Activated CD4-positive, alpha-beta T cell treated with anti-CD3 and anti-CD28 coated beads, Interleukin-10, Interleukin-2, amounts not matched to agents 100 ng/mL and 50 ng/mL, durations not matched to agents 16 hours and 8 hours (primary cell): Measurements from ENCODE around the gene KICS2.
A peak's percentile ranks its signal among the peaks of the same experiment; 100 is the strongest.
"Not testable (repeated sequence)": the region's sequence is repeated elsewhere in the genome, so short reads cannot be mapped to it uniquely, and the experiment has no call there.

Source experiments
- DNase-seq: peaks from one replicate; pipeline ENCODE4 v3.0.0-alpha.2; 2020

Gene KICS2

DNA sequence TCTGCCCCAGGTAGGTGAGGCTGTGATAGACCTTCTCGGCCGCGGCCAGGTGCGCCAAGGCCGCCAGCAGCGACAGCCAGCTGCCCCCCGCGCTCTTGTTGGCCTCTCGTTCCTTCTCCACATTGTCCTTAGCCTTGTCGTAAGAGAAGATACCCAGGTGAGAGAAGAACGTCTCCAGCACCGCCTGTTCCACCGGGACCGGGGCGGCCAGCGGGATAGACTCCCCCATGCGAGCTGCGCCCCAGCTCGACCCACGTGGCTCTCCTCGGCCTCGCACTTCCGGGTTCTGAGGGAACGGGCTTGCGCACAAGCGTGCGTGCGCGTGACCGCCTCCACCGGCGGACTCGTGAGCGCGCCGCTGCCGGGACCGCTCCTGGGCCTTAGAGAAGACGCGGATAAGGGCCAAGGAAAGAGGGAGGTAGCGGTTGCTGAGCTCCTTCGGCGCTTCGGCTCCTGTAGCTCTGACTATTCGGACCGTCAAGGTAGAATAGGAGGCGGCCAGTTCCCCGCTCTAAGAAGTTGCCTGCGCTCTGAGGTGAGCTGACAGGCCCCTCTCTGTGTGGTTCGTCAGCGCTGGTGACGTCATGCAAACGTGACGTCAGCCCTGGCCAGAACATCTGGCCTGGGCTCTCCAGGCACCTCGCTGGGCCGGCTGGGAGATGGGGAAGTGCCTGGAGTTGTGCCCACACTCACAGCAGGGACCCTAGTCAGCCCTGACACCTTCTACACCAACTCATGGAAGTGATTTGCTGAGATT is at the start of gene KICS2:
Gene KICS2 (minus strand): TSS at position 288 of the 757 bp plus-strand sequence. CDS start 59 bp downstream, at position 229.
- peak; percentile 94 for DNase-seq

DNA sequence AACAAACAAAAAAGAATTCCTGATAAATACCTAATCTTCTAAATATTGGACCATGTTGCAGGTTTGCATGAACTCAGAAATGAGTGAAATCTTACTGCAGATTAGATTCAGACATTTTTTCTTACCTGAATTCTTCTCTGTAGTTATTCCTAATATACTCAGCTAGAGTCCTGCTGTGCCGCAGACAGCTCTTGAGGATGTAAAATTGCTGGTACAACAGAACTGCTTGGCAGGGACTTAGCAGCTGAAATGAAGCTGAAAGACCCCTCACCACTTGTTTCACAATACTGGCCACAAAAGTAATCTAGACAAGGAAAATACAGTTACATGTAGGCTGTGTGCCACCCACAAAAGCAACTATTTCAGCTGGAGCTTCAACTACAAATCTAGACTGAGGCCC is 48.3 kb upstream of the KICS2 start:
- no peak for DNase-seq

DNA sequence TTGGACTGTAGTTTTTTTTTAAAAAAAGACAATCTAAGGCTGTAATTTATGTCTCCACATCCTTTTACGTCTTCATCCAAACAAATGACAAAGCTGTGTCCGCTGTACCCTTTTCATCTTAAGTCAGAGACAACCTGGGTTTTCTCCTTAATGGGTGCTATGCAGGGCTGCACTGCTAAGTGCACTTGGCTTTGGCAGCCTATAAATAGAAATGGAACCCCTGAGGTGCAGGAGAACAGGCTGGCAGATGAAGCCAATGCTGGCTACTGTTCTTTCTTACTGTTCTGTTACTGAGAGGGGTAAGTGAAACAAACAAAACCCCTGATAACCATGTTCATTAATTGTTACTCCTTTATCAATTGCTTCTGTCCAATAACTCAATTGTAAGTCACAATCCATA is 47.1 kb upstream of the KICS2 start:
- DNase-seq = no peak

DNA sequence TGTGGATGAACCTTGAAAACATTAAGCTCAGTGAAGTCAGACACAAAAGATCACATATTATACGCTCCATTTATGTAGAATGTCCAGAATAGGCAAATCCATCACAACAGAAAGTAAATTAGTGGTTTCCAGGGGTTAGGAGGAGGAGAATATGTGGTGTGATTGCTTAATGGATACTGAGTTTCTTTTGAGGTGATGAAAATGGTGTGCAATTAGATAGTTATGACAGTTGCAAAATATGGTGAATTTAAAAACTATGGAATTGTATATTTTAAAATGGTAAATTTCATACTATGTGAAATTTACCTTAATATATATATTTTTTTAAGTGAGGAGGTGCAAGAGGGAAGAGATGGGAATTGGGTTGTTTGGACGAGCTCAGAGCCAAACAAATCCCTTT is 46.3 kb upstream of the KICS2 start:
- no peak for DNase-seq

GRCh38 chr12:64265839-64266238 is 43.7 kb upstream of the KICS2 start:
- DNase-seq = no peak

GRCh38 chr12:64261813-64262212 is 39.7 kb upstream of the KICS2 start:
- no peak for DNase-seq

DNA sequence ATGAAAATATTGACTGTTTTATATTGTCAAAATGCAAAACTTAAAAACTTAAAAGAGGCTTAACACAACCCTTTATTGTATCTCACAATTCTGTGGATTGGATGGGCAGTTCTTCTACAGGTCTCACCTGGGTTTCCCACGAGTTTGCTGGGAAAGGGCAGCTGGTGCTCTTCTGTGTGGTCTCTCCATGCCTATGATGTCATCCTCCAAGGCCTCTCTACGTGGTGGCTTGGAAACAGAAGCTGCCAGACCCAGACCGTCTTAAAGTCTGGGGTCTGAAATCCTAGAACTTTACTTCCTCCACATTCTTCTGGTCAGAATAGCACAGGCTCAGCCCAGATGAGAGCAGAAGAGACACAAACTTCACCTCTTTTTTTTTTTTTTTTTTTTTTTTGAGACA is 36.5 kb upstream of the KICS2 start:
- DNase-seq = no peak

DNA sequence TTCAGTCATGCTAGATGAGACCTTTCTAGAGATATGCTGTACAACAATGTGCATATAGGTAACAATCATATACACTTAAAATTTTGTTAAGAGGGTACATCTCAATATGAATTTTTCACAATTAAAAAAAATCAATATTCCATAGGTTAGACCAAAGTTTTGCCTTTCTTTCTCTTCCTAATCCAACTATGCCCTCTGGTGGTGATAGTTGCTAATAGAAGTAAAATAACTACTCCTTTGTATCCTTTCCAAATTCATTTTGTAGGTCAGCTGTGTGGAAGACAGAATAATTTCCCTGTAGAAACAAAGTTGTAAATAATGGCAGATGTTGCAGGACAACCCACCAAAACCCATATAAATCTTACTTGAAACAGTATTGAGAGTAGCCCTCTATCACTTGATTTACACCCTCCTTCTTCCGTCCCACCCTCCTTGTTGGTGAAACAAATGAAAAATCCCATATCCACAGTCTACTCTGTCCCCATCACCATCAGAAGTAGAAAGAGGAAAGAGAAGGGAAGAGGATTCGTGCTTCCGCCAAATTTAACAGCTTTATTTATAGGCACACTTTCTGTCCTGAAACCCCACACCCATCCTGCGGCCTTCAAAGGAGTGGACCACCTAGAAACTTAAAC is 34.2 kb upstream of the KICS2 start:
- DNase-seq = peak; percentile 47

GRCh38 chr12:64255249-64255648 is 33.2 kb upstream of the KICS2 start:
- DNase-seq = no peak

DNA sequence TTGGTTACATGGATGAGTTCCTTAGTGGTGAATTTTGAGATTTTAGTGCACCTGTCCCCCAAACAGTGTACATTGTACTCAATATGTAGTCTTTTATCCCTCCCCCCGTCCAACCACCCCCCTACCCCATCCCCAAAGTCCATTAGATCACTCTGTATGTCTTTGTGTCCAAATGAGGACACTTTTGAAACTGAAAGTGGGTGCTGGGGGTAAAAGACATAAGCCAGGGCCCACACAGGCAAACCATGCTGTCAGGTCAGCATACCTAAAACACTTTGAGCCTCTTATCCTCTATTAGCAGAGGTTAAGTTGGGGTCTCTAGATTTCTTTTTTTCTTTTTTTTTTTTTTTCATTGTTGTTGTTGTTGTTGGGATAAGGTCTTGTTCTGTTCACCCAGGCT is 31.3 kb upstream of the KICS2 start:
- no peak for DNase-seq

- no peak for DNase-seq
Observed at GRCh38 chr12:64252681-64253080, 30.6 kb upstream of the KICS2 start.

DNA sequence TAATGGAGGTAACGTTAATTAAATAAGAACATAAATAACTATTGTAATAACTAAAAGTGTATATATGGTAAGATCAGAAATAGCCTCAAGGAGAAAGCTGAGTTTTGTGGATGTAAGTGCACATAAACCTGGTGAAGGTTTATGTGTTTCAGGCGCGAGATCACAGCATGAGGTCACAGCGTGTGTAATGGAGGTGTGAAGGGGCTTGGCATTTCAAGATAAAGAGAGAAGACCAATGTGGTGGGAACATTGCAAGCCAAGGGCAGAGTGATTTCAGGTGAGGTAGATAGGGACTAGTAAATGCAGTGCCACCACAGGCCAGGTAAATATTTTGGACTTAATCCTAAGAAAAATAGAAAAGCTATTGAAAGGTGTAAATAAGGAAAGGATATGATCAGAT is 21.7 kb upstream of the KICS2 start:
- no peak for DNase-seq

DNA sequence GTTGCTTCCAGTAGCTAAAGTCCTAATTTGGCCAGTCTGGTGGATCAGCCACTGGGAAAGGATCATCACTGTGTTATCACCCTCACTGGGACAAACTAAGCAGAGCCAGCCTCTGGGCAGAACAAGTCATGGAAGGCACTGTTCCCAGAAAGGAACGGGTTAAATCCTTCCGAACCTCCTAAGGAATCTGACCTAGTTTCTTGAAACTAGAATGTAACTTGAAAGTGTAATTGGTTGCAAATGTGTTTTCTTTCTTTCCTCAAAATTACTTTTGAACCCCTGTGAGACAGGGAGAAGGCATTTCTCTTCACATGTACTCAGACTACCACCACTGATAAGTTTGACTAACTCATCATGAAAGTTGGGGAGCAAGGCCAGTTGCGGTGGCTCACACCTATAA is 18.7 kb upstream of the KICS2 start:
- no peak for DNase-seq

GRCh38 chr12:64237382-64237781 is 15.3 kb upstream of the KICS2 start:
- no peak for DNase-seq

DNA sequence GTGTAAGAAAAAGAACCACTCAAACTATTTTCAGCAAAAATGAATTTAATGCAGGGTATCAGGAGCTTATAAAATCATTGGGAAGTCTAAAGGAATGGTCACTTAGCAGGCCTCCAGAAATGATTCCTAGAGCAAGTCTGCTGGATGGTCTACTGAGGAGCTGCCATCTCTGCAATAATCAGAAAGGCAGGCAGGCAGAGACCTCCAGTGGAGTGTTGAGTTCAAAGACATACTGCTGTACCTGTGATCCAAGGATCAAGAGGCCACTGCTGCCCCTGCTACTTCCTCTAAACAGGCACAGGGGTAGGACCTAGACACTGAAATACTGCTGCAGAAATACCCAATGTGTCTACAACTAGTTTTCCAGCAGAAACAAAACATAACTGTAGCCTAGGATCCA is 14.5 kb upstream of the KICS2 start:
- no peak for DNase-seq

DNA sequence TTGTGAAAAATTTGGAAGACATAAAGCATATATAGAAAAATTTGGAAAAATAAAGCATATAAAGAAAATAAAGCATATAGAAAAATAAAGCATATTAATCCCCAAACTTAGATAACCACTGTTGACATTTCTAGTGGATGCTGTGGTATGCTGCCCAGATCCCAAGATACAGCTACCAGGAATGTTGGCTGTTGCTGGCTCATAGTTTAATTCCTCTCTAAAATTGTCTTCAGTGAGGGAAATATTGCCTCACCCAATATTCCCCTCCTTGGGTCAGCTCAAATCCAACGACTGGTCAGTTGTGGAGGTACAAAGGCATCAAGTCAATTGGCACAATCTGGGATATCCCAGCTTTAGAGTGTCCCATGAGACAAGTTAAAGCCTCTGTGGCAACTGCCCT is 10.1 kb upstream of the KICS2 start:
- no peak for DNase-seq

- DNase-seq = no peak
Observed at GRCh38 chr12:64229796-64230195, 7.7 kb upstream of the KICS2 start.

- DNase-seq = no peak
Observed at GRCh38 chr12:64229240-64229639, 7.1 kb upstream of the KICS2 start.

GRCh38 chr12:64225626-64226025 is 3.5 kb upstream of the KICS2 start:
- no peak for DNase-seq

GRCh38 chr12:64221651-64222008 is 466 bp downstream of the KICS2 start:
- DNase-seq = peak; percentile 58

DNA sequence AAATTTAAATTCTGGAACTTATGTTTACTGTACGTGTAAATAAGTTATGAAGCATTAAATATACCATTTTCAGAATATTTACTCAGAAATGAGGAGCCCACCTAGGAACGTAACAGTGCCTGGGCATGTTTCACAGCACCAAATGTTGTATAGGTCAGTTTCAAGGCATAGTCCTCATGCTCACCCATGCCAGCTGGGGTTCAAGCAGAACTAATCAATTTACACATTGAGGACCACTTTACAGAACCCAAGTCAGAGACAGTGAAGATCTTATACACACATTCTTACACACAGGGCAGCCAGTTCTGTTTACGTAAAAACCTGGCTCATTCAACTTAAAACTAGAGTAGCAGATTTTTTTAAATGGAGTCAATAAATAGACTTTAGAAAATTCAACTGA is 2.0 kb downstream of the KICS2 start:
- no peak for DNase-seq

GRCh38 chr12:64219145-64219544 is 3.0 kb downstream of the KICS2 start:
- no peak for DNase-seq

DNA sequence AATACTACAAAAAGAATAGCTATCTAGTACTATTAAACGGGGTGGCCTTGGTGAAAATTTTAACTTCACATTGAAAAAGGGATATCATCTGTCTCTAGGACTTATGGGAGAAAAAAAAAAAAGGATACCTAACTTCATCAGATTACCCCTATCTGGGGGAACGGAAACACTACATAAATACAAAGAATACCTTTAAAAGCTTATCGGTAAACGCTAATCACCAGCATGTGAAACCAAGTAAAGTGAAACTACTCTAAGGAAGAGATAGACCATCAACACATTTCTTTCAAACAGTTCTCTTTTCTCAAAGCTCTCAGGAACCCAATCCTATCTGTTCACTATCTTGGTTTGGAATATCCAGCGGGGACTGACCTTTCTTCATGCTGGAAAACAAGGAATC is 3.5 kb downstream of the KICS2 start:
- DNase-seq = no peak

- DNase-seq = not testable (repeated sequence)
Observed at GRCh38 chr12:64217643-64218042, 4.5 kb downstream of the KICS2 start.

GRCh38 chr12:64216239-64216638 is 5.9 kb downstream of the KICS2 start:
- DNase-seq = no peak
